Measurements from ENCODE around the gene RP2.

Gene RP2

DNA sequence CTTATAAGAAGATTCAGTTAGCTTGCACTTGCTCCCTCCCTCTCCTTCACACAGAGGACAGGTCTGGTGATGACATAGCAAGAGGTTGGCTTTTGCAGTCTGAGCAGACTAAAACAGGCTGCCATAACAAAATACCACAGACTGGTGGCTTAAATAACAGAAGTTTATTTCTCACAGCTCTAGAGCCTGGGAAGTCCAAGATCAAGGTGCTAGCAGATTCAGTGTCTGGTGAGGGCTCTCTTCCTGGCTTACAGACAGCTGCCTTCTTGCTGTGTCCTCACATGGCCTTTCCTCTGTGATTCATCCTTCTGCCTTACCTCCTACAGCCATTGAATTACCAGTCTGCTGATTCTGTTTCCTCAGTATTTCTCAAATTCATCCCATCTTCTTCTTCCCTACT is 13.1 kb downstream of the RP2 start:
- no peak for DNase-seq

GRCh38 chrX:46850771-46851170 is 13.9 kb downstream of the RP2 start:
- no peak for DNase-seq

DNA sequence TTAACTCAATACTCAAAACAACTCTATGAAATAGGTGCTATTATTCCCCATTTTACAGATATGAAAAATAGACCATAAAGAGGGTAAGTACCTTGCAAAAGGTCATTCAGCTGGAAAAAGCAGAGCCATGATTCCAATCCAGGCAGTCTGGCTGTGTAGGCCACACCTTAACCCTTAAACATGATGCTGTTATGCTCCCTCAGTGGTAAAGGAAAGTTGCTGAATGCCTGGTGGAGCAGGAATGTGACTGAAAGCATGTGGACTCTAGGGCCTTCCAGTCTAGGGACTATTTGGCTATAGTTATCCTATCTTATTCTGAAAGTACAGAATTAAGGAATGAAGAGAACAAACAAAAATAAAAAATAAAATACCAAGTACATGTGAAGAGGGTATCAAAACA is 19.6 kb downstream of the RP2 start:
- DNase-seq: no peak

DNA sequence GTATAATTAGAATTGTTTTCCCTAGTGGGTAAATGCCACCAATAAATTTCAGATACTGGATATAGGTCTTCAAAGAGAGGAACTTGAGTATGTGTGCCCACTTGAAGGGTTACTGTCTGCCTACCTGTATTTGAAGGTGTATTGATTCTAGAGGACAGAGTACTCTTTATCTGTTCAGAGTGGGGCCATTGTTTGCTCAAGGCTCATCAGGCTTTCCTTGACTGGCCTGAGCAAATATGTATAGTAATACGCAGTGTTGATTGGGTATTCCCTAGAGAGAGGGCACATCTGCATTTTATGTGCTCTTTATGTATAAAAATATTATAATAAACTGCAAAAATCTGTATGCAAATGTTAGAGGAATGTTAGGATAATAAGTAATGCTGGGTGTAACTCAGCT is 23.7 kb downstream of the RP2 start:
- DNase-seq: no peak

- DNase-seq: no peak
These were observed 26.2 kb downstream of the RP2 start for GRCh38 chrX:46863072-46863471.

GRCh38 chrX:46864606-46865005 is 27.8 kb downstream of the RP2 start:
- no peak for DNase-seq

DNA sequence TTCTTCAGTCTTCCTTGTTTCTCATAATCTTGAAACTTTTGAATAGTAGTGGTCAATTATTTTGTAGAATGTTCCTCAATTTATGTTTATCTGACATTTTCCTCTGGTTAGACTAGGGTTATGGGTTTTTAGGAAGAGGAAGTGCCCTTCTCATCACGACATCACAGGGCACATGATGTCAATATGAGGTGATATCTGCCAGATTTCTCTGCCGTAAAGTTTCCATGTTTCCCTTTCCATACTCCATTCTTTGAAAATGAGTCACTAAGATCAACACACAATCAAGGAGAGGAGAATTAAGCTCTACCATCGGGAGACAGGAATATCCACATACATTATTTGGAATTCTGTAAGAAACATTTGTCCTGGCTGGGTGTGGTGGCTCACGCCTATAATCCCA is 28.4 kb downstream of the RP2 start:
- no peak for DNase-seq

- no peak for DNase-seq
These were observed 29.9 kb downstream of the RP2 start for GRCh38 chrX:46866726-46867125.

GRCh38 chrX:46873746-46874145 is 36.9 kb downstream of the RP2 start:
- DNase-seq: no peak

GRCh38 chrX:46876901-46877300 is 40.1 kb downstream of the RP2 start:
- DNase-seq: no peak

DNA sequence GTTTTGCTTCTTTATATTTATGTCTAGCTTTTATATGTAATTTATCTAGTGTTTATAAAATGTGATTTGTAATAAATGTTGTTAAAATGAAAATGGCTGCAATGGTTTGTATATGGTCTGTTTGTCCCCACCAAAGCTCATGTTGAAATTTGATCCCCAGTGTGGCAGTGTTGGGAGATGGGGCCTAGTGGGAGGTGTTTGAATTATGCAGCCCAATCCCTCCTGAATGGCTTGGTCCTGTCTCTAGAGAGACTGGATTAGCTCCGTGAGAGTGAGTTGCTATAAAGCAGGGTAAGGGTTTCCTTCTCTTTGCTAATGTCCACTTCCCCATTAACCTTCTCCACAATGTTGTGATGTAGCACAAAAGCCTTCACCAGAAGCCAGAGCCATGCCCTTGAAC is 45.4 kb downstream of the RP2 start:
- no peak for DNase-seq

- DNase-seq: no peak
These were observed 48.0 kb downstream of the RP2 start for GRCh38 chrX:46884799-46885198.

GRCh38 chrX:46898207-46898606 is 61.4 kb downstream of the RP2 start:
- no peak for DNase-seq

DNA sequence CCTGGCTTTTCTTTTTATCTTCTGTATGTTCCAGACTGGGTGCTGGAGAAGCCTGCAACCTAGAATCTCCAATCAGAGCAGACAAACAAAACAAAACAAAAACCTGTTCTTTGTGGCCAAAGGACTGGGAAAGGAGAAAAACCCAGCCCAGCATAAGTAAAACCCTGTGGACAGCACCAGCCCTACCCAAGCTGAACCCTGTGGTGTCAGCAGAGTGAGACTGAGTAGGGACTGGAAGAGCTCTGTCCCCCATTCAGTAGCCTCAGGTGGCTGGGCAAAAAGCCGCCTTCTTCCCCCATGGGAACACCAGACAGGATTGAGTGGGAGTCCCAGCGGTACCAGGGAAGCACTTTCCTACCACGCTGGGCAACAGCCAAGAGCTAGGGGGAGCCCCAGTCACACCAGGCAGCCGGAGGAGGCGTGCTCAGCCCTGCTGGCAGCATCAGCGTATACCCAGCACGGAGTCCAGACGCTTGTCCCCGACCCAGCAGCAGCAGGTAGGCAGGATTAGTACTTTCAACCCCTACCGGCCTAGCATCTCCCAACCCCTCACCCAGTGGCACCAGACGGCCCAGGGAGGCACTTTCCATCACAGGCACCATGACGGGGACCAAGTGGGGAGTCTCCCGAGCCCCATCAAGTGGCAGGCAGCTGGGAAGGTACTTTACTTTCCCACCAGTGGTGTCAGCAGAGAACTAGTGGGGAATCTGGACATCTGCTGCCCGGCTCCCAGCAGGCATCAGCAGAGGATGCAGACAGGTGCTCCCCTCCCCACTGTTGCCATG is 66.8 kb downstream of the RP2 start:
- DNase-seq: peak; percentile 51

GRCh38 chrX:46904626-46905025 is 67.8 kb downstream of the RP2 start:
- no peak for DNase-seq

- no peak for DNase-seq
These were observed 73.6 kb downstream of the RP2 start for GRCh38 chrX:46910415-46910814.

- DNase-seq: peak; percentile 29
These were observed 75.3 kb downstream of the RP2 start, which contains the start of gene JADE3 for GRCh38 chrX:46912098-46912602. Gene JADE3, plus strand, starts transcription at chrX:46912421. Its CDS starts 72,474 bp downstream, at chrX:46984895.

DNA sequence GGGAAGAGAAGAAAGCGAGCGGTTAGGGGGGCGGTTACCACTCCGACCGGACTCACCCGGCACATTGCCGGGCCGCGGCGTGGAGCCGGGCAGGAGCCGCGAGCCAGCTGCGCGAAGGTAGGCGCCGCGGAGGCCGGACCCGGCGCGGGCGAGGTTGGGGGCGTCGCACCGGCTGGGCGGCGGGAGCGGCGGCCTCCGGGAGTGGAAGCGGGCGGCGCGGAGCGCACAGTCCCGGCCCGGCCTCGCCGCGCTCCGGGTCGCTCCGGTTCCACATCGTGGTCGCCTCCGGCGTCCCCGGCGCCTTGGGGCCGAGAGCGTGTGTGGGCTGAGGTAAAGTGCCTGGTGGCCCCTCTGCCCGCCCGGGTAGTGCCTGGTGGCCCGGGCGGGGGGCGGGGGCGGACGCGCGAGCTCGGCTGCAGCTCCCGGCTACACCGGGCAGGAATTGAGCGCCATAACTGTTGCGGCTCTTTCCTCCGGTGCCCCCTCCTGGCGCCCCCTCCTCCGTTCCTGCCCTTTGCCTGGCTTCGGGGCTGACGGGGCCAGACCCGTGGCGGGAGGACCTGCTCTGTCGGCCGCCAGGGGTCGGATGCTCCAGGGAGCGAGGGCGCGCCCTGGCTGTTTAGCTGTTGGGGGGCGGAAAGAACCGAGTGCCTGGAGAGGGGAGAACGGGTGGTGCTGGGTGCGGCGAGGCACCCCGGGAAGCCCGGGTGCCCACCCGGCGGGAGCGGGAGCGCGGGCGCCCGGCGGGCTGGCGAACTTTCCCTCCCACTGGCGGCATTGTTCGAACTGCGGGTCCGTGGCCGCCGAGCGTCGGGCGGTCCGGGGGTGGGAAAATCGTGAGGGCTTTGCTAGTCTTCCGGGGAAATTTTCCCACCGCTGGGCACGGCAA is 76.0 kb downstream of the RP2 start:
- no peak for DNase-seq

DNA sequence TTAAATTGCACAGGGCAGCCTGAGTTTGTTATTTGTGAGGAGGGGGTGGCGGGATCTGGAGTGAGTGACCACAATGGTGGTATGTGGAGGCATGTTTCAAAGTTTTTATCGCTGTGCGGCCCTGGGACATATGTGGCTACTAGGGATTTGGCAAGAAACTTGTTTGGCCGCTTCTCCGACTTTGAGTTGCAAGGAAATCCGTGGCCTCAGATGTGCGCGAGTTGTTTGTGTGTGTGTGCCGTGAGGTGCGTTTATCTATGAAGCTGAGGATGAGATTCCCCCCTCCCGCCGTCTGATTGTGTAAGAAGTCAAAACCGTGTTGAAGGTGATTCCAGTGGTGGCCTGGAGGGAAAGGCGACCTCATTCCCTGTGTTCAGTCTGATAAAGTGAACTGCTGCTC is 76.8 kb downstream of the RP2 start:
- no peak for DNase-seq

- no peak for DNase-seq
These were observed 79.4 kb downstream of the RP2 start for GRCh38 chrX:46916273-46916672.

DNA sequence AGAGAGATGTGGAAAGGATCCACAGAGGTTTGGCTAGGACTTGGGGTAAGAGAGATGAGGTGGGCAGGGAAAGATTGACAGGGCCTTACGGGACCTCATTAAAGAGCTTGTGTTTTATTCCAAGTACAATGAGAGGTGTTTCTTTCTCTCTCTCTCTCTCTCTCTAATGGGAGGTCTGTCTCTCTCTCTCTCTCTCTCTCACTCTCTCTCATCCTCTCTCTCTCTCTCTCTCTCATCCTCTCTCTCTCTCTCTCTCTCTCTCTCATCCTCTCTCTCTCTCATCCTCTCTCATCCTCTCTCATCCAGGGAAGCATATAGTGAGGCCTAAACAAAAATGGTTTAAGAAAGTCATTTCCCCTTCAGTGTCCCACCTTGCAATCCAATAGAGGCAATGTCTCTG is 80.8 kb downstream of the RP2 start:
- DNase-seq: no peak

- no peak for DNase-seq
These were observed 81.6 kb downstream of the RP2 start for GRCh38 chrX:46918434-46918833.

DNA sequence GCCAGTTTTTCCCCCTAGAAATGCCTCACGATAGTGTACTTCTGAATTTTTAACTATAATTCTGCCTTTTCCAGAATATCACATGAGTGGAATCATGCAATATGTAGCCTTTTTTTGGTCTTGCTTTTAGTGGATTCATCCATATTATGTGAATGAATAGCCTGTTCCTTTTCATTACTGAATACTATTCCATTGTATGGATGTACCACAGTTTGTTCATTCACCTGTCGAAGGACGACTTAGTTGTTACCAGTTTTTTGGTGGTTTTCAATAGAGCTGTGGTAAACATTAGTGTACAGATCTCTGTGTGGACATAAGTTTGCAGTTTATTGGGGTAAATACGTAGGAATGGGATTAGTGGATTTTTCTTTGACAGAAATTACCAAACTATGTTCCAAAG is 83.4 kb downstream of the RP2 start:
- no peak for DNase-seq

DNA sequence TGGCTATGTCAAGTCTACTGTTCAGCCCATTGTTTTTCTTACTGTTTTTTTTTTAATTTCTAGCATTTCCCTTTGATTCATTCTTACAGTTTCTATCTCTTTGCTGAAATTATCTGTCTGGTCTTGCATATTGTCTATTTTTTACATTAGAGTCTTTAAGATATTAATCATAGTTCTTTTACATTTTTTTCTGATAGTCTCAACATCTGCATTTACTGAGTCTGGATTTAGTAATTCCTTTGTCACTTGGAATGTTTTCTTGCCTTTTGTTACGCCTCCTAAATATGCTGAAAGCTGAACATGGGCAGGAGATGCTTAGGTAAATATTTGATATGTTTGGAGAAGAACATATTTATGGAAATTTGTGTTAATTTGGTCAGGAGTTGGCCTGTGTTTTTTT is 85.8 kb downstream of the RP2 start:
- no peak for DNase-seq
